ENCODE data around the gene SLC13A5.
"Not testable (repeated sequence)": the region's sequence is repeated elsewhere in the genome, so short reads cannot be mapped to it uniquely, and the experiment has no call there.

SLC13A5 gene

GRCh38 chr17:6658411-6658810 lies 54.8 kb downstream of the SLC13A5 start:
- not testable (repeated sequence) for DNase-seq

GRCh38 chr17:6657633-6658287 lies 55.4 kb downstream of the SLC13A5 start:
- no peak for DNase-seq

- DNase-seq, result not testable (repeated sequence)
These were observed 56.2 kb downstream of the SLC13A5 start for GRCh38 chr17:6656797-6657632.

GRCh38 chr17:6655732-6656361 lies 57.3 kb downstream of the SLC13A5 start:
- not testable (repeated sequence) for DNase-seq

- no peak for DNase-seq
These were observed 58.1 kb downstream of the SLC13A5 start for GRCh38 chr17:6654841-6655731.

GRCh38 chr17:6651919-6652452 lies 61.2 kb downstream of the SLC13A5 start:
- DNase-seq, result no peak

GRCh38 chr17:6651354-6651918 lies 61.7 kb downstream of the SLC13A5 start, which contains the start of the genes C17orf100 and MED31:
Gene C17orf100 (plus strand): TSS chr17:6651762. CDS start chr17:6651914, 152 bp downstream.
Gene MED31 (minus strand): TSS chr17:6651605. CDS start chr17:6651528, 77 bp downstream.
- peak; percentile 72 for DNase-seq

GRCh38 chr17:6648181-6648580 lies 65.0 kb downstream of the SLC13A5 start:
- no peak for DNase-seq

- no peak for DNase-seq
These were observed 69.6 kb downstream of the SLC13A5 start for GRCh38 chr17:6643451-6644125.

GRCh38 chr17:6642592-6642991 lies 70.6 kb downstream of the SLC13A5 start:
- no peak for DNase-seq

- peak; percentile 36 for DNase-seq
These were observed 71.8 kb downstream of the SLC13A5 start for GRCh38 chr17:6641247-6641863.

- DNase-seq, result peak; percentile 67
These were observed 72.5 kb downstream of the SLC13A5 start, which contains the start of the genes KIAA0753 and TXNDC17 for GRCh38 chr17:6640536-6641246. Gene KIAA0753 (minus strand): TSS chr17:6640711. CDS start chr17:6635103, 5,608 bp downstream. Gene TXNDC17 (plus strand): TSS chr17:6641060. CDS start chr17:6641083, 23 bp downstream.

- no peak for DNase-seq
These were observed 73.3 kb downstream of the SLC13A5 start for GRCh38 chr17:6639586-6640535.

GRCh38 chr17:6639014-6639585 lies 74.1 kb downstream of the SLC13A5 start:
- DNase-seq, result no peak

- DNase-seq, result no peak
These were observed 74.9 kb downstream of the SLC13A5 start for GRCh38 chr17:6638046-6638908.

- DNase-seq, result no peak
These were observed 75.7 kb downstream of the SLC13A5 start for GRCh38 chr17:6637458-6637840.
